Inflammatory macrophage treated with lipopolysaccharide for 4 hours (primary cell): ENCODE measurements around the gene WDR91.
A peak's percentile ranks its signal among the peaks of the same experiment; 100 is the strongest.
"Not testable (repeated sequence)": the region's sequence is repeated elsewhere in the genome, so short reads cannot be mapped to it uniquely, and the experiment has no call there.

Experiments
- DNase-seq: peaks from one replicate; pipeline ENCODE4 v3.0.0-alpha.2; 2020

Gene WDR91

GRCh38 chr7:135211179-135211945, at the start of gene WDR91:
TSS of gene WDR91 (minus strand) at chr7:135211526. CDS start at chr7:135211502, 24 bp downstream.
- DNase-seq = peak; percentile 92

- no peak for DNase-seq
These were observed 49.1 kb upstream of the WDR91 start for GRCh38 chr7:135260470-135260869.

GRCh38 chr7:135259702-135260101, 48.4 kb upstream of the WDR91 start:
- DNase-seq = no peak

GRCh38 chr7:135258585-135258984, 47.3 kb upstream of the WDR91 start:
- DNase-seq = no peak

GRCh38 chr7:135257790-135258189, 46.5 kb upstream of the WDR91 start:
- DNase-seq = no peak

- peak; percentile 90 for DNase-seq
These were observed 42.8 kb upstream of the WDR91 start for GRCh38 chr7:135253851-135254771.

GRCh38 chr7:135251496-135252391, 40.4 kb upstream of the WDR91 start:
- DNase-seq = peak; percentile 27

- no peak for DNase-seq
These were observed 37.2 kb upstream of the WDR91 start for GRCh38 chr7:135248546-135248945.

- DNase-seq = no peak
These were observed 36.6 kb upstream of the WDR91 start for GRCh38 chr7:135247746-135248471.

- no peak for DNase-seq
These were observed 35.0 kb upstream of the WDR91 start for GRCh38 chr7:135246191-135246825.

- no peak for DNase-seq
These were observed 34.2 kb upstream of the WDR91 start for GRCh38 chr7:135245226-135246190.

- no peak for DNase-seq
These were observed 30.9 kb upstream of the WDR91 start for GRCh38 chr7:135242096-135242684.

GRCh38 chr7:135240441-135240840, 29.1 kb upstream of the WDR91 start:
- DNase-seq = no peak

GRCh38 chr7:135239263-135239662, 27.9 kb upstream of the WDR91 start:
- DNase-seq = no peak

- DNase-seq = no peak
These were observed 26.9 kb upstream of the WDR91 start for GRCh38 chr7:135238112-135238744.

GRCh38 chr7:135236727-135237126, 25.4 kb upstream of the WDR91 start:
- DNase-seq = peak; percentile 25

- no peak for DNase-seq
These were observed 24.5 kb upstream of the WDR91 start for GRCh38 chr7:135235841-135236240.

- no peak for DNase-seq
These were observed 23.4 kb upstream of the WDR91 start for GRCh38 chr7:135234727-135235126.

GRCh38 chr7:135234095-135234494, 22.8 kb upstream of the WDR91 start:
- DNase-seq = not testable (repeated sequence)
